ENCODE measurements around the gene EEF2. TPM values are rescaled to one million over a fixed set of nuclear protein-coding genes. Genes with fewer than 3 reads are reported as not detected.

The EEF2 gene
- total and polyA plus RNA-seq, 2 of the 4 experiments (the other 2 are of a cell fraction), result 1,505 to 2,161 TPM

GRCh38 chr19:4012092-4012974 lies 27.1 kb upstream of the EEF2 start:
- H3K9me1 ChIP-seq (ENCODE audit: insufficient read depth, low read length), result no peaks in the 10 kb centered on the region
- peaks cover 22% of the 10 kb centered on the region for H3K4me1 ChIP-seq (ENCODE audit: control insufficient read depth, insufficient read depth, low read length)
- no peak overlapping the region for H3K14ac ChIP-seq (replicated peaks; ENCODE audit: low read depth, low read length)
- DNase-seq, result no peak
- H3K23ac ChIP-seq (ENCODE audit: low read depth, low read length), result no peak overlapping the region
- ATAC-seq (ENCODE audit: low read depth), result no peak
- in situ Hi-C loops (cut with MboI; ENCODE audit: low sequenced_read_pairs), result no loop called here
- H3K56ac ChIP-seq (ENCODE audit: extremely low read depth, insufficient read depth, low read length), result no peak overlapping the region
- H3K4ac ChIP-seq (ENCODE audit: low read depth, low read length), result no peak overlapping the region
- no peak overlapping the region for H3K18ac ChIP-seq (ENCODE audit: low read depth, low read length)
- dilution Hi-C loops (cut with HindIII; ENCODE audit: low sequenced_read_pairs, unreplicated experiment), result no loop called here
- no peak overlapping the region for H2AK9ac ChIP-seq (replicated peaks; ENCODE audit: low read depth, low read length, poor library complexity)
- intact Hi-C loops (cut with micrococcal nuclease), result no loop called here
- H3K27ac ChIP-seq (ENCODE audit: insufficient read depth, low read length), result no peak overlapping the region
- no peak overlapping the region for H2AK5ac ChIP-seq (ENCODE audit: low read depth, low read length)
- H4K8ac ChIP-seq (ENCODE audit: low read depth in 2 of 2, low read length in 2 of 2), result no peak overlapping the region
- H4K91ac ChIP-seq (ENCODE audit: insufficient read depth, low read depth, low read length), result no peak overlapping the region
- H3K4me3 ChIP-seq (ENCODE audit: insufficient read depth, low read depth, low read length), result no peak overlapping the region
- 93% methylated on average over 16 of the region's 27 CpGs; no CpG with 5 or more reads in 1 of the 2 experiments for WGBS, 2 experiments (ENCODE audit: extremely low coverage in 2 of 2, insufficient read length in 1 of 2)
- H3K9me3 ChIP-seq (ENCODE audit: control insufficient read depth, insufficient read depth, low read length), result no peaks in the 10 kb centered on the region
- no peak overlapping the region for H2BK5ac ChIP-seq (ENCODE audit: low read depth, low read length, poor library complexity, severe bottlenecking)
- H4K20me1 ChIP-seq (ENCODE audit: insufficient read depth, low read length), result peaks cover 92% of the 10 kb centered on the region
- H3K27me3 ChIP-seq (ENCODE audit: control insufficient read depth, insufficient read depth, low read length), result no peaks in the 10 kb centered on the region
- H3K9ac ChIP-seq (ENCODE audit: low read depth, low read length), result no peak overlapping the region
- H3K79me1 ChIP-seq (ENCODE audit: low read depth in 1 of 2, low read length in 2 of 2), result peaks cover 28 to 87% of the 10 kb centered on the region in 2 experiments
- peaks cover 40% of the 10 kb centered on the region for H3K36me3 ChIP-seq (ENCODE audit: control insufficient read depth, insufficient read depth, low read length)
- no peak overlapping the region for H2BK120ac ChIP-seq (ENCODE audit: low read depth, low read length)
- TF ChIP-seq, protein P1, sequence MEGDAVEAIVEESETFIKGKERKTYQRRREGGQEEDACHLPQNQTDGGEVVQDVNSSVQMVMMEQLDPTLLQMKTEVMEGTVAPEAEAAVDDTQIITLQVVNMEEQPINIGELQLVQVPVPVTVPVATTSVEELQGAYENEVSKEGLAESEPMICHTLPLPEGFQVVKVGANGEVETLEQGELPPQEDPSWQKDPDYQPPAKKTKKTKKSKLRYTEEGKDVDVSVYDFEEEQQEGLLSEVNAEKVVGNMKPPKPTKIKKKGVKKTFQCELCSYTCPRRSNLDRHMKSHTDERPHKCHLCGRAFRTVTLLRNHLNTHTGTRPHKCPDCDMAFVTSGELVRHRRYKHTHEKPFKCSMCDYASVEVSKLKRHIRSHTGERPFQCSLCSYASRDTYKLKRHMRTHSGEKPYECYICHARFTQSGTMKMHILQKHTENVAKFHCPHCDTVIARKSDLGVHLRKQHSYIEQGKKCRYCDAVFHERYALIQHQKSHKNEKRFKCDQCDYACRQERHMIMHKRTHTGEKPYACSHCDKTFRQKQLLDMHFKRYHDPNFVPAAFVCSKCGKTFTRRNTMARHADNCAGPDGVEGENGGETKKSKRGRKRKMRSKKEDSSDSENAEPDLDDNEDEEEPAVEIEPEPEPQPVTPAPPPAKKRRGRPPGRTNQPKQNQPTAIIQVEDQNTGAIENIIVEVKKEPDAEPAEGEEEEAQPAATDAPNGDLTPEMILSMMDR (conservative IDR thresholded peaks at IDR 0.05; ENCODE audit: low read depth, low read length), result no peak
- TF ChIP-seq RFX5 (IDR thresholded peaks at IDR 0.05; ENCODE audit: low read depth, low read length) (no peak), USF2 (IDR thresholded peaks at IDR 0.05; ENCODE audit: low read depth, low read length) (no peak), MAZ (IDR thresholded peaks at IDR 0.05; ENCODE audit: borderline replicate concordance, low read depth, low read length) (no peak), NFE2L2 (IDR thresholded peaks at IDR 0.05; ENCODE audit: low read depth, low read length) (no peak)
- no peak overlapping the region for H2BK15ac ChIP-seq (ENCODE audit: low read depth, low read length)
- CTCF ChIA-PET, result interaction anchor here (0.6 kb wide), 1 partner anchor 125 kb away, joined by 7 read pairs; no protein-coding TSS in a partner anchor
- H4K5ac ChIP-seq (ENCODE audit: low read depth, low read length), result no peak overlapping the region
- no peak overlapping the region for H3K4me2 ChIP-seq (ENCODE audit: low read depth, low read length)
- BruUV-seq (replicated peaks), result no TSS peak
- H2AFZ ChIP-seq (replicated peaks; ENCODE audit: low read length, poor library complexity), result no peak overlapping the region
- POLR2A ChIA-PET (ENCODE audit: unreplicated experiment), result interaction anchor here (0.5 kb wide), 1 partner anchor 252 kb away, joined by 3 read pairs; no protein-coding TSS in a partner anchor
- no peak overlapping the region for H2BK20ac ChIP-seq (ENCODE audit: low read depth, low read length)
